GM10266 (cell line): ENCODE results near the gene PKMYT1.
A peak's percentile ranks its signal among the peaks of the same experiment; 100 is the strongest.
"Not testable (repeated sequence)": the region's sequence is repeated elsewhere in the genome, so short reads cannot be mapped to it uniquely, and the experiment has no call there.

Source experiments
- DNase-seq: peaks from one replicate; pipeline ENCODE4 v3.0.0; 2012; ENCODE audit errors: extremely low spot score
- TF ChIP-seq, protein P1 (sequence below): IDR thresholded peaks from 2 replicates; pipeline ENCODE4 v1.5.1; 2012; ENCODE audit warnings: mild to moderate bottlenecking, low read depth; ENCODE audit not compliant: control insufficient read depth, insufficient read depth; ENCODE audit errors: missing control alignments

PKMYT1 gene

DNA sequence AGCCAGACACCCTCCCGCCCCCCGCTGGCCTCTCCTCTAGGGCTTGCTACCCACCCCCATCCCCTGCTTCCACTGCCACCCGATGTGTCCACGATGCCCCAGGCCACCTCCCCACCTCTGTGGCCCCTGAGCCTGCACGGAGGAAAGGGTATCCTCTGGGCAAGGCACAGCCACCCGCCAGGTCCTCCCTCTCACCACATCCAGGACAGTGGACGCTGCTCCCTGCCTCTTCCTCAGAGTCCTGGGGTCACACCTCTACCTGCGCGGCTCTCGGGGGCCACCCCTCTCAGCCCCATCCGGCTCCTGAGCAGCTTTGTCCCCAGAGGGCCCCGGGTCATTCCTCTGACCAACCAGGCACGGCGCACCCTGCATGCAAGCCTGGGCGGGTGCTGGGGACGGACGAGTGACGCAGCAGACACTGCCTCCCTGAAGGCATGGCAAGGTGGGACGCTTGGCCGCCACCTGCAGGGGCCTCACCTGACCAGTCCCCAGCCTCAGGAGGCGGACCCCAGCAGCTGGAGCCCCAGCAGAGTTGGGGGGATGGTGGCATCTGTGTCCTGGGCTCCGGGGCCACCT lies 43.7 kb downstream of the PKMYT1 start:
- peak; percentile 8 for DNase-seq
- TF ChIP-seq, protein P1, sequence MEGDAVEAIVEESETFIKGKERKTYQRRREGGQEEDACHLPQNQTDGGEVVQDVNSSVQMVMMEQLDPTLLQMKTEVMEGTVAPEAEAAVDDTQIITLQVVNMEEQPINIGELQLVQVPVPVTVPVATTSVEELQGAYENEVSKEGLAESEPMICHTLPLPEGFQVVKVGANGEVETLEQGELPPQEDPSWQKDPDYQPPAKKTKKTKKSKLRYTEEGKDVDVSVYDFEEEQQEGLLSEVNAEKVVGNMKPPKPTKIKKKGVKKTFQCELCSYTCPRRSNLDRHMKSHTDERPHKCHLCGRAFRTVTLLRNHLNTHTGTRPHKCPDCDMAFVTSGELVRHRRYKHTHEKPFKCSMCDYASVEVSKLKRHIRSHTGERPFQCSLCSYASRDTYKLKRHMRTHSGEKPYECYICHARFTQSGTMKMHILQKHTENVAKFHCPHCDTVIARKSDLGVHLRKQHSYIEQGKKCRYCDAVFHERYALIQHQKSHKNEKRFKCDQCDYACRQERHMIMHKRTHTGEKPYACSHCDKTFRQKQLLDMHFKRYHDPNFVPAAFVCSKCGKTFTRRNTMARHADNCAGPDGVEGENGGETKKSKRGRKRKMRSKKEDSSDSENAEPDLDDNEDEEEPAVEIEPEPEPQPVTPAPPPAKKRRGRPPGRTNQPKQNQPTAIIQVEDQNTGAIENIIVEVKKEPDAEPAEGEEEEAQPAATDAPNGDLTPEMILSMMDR, result no peak

DNA sequence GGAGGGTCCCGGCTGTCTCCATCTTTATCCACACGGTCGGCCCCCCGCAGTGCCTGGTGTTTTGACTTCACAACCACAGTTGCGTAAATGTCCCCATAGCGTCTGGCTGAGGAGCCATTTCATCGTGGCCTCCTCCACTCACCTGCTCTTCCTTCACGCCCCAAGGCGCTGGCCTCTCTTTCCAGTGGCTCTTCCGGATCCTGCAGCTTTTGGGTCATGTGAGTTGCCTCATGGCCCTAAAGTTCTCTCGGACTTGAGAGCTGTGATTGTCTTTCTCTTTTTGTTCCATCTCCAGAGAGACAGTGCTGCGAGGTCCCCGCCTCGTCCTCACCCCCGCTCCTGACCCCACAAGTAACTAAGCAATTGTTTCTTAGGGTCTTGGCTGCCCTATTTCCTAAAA lies 45.8 kb downstream of the PKMYT1 start:
- TF ChIP-seq, protein P1, result no peak
- peak; percentile 14 for DNase-seq

DNA sequence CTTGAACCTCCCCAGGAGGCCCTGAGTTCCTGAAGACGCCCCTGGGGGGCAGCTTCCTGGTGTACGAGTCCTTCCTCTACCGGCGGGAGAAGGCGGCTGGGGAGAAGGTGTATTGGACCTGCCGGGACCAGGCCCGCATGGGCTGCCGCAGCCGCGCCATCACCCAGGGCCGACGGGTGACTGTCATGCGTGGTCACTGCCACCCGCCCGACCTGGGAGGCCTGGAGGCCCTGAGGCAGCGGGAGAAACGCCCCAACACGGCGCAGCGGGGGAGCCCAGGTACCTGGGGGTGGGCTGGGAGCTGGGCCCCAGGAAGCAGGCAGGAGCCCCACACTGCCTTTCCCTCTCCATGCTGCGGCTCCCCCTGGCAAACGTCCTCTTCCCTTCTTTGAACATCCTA lies 46.5 kb downstream of the PKMYT1 start:
- TF ChIP-seq, protein P1, result no peak

DNA sequence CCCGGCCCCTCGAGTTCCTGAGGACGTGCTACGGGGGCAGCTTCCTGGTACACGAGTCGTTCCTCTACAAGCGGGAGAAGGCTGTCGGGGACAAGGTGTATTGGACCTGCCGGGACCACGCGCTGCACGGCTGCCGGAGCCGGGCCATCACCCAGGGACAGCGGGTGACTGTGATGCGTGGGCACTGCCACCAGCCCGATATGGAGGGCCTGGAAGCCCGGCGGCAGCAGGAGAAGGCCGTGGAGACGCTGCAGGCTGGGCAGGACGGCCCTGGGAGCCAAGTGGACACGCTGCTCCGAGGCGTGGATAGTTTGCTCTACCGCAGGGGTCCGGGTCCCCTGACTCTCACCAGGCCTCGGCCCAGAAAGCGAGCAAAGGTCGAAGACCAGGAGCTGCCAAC lies 47.1 kb downstream of the PKMYT1 start:
- no peak for DNase-seq
- TF ChIP-seq, protein P1, result no peak

More for the DNA sequence above, 46.5 kb downstream of the PKMYT1 start:
- DNase-seq, result no peak

DNA sequence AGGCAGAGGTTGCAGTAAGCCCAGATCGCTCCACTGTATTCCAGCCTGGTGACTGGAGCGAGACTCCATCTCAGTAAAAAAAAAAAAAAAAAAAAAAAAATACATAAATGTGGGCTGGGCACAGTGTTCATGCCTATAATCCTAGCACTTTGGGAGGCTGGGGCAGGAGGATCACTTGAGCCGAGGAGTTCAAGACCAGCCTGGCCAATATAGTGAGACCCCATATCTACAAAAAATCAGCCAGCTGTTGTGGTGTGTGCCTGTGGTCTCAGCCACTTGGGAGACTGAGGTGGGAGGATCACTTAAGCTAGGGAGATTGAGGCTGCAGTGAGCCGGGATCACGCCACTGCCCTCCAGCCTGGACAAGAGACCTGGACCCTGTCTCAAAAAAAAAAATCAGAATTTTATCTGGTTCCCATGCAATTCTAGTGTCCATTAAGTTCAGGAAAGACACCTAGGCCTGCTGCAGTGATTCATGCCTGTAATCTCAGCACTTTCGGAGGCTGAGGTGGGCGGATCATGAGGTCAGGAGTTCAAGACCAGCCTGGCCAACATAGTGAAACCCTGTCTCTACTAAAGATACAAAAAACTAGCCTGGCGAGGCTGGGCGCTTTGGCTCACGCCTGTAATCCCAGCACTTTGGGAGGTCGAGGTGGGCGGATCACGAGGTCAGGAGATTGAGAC lies 48.9 kb downstream of the PKMYT1 start:
- DNase-seq, result not testable (repeated sequence)

DNA sequence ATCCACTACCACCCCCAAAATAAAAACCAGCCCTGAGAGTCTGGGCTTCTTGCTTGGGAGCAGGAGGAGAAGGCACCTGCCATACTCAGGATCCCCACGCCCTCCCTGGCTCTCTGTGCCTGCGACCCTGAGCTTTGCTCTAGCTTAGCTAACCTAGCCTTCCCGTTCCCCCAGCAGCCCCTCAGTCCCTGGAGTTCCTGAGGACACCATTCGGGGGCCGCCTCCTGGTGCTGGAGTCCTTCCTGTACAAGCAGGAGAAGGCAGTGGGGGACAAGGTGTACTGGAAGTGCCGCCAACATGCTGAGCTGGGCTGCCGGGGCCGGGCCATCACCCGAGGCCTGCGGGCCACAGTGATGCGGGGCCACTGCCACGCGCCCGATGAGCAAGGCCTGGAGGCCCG lies 50.0 kb downstream of the PKMYT1 start:
- TF ChIP-seq, protein P1, result no peak
- no peak for DNase-seq

DNA sequence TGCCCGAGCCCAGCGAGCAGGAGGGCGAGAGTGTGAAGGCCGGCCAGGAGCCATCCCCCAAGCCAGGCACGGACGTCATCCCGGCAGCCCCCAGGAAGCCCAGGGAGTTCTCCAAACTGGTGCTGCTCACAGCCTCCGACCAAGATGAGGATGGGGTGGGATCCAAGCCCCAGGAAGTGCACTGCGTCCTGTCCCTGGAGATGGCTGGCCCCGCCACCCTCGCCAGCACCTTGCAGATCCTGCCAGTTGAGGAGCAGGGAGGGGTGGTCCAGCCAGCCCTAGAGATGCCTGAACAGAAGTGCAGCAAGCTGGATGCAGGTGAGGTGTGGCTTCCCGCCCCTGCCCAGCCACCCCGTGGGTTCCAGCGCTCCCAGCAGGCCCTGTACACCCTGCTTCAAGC lies 50.6 kb downstream of the PKMYT1 start:
- DNase-seq, result no peak
- TF ChIP-seq, protein P1, result no peak

DNA sequence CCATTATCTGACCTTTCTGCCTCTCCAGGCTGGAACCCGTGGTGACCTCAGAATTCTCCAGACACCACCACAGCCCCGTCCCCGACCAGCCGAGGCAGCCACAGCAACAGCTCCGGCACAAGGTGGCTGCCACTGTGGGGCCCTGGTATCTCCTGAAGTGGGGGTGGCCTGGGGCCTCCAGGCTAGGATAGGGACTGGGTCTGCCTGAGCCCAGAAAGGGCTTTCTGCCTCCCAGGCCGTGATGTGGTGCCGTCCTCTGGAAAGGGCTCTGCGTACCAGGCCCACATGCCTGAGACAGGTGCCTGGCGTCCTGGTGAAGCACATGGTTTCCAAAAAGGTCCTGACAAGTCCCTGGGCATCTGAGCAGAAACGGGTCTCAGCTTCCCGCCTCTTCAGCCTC lies 51.5 kb downstream of the PKMYT1 start:
- peak; percentile 15 for DNase-seq
- TF ChIP-seq, protein P1, result no peak

DNA sequence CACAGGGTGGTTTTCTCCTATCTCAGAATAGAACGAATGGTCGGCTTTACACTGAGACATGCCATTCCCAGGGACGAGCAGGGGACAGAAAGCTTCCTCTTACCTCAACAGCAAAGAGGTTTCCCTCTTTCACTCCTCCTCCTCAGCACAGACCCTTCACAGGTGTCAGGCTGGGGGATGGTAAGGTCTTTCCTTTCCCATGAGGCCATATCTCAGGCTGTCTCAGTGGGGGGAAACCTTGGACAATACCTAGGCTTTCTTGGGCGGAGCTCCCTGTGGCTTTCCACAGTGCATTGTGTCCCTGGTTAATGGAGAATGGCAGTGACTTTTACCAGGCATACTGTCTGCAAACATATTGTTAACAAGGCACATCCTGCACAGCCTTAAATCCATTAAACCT lies 52.1 kb downstream of the PKMYT1 start:
- not testable (repeated sequence) for DNase-seq
